OCI-LY3 (cell line): ENCODE data around the gene FBXW4.

Experiments
- H2AFZ ChIP-seq: fragments of 200-600, 300-600 bp; shearing (Covaris generic); 2 replicates; pipeline ENCODE4 v1.6.0; 2014; ENCODE audit warnings: antibody characterized with exemption, low read depth, low read length
- H3K27ac ChIP-seq: fragments of 200-600, 300-600 bp; sonication (generic); 2 replicates; pipeline ENCODE4 v1.5.1; 2014; ENCODE audit warnings: mild to moderate bottlenecking, low read length, moderate library complexity, mixed read lengths
- H3K27me3 ChIP-seq: fragments of 200-600, 300-600 bp; sonication (generic); 2 replicates; pipeline ENCODE4 v1.6.1; 2014; ENCODE audit warnings: low read depth, low read length, mixed read lengths
- H3K36me3 ChIP-seq: fragments of 200-600, 300-600 bp; sonication (generic); replicated peaks from 2 replicates; pipeline ENCODE3; 2014; ENCODE audit warnings: low read depth, low read length, mixed read lengths
- H3K4me1 ChIP-seq: fragments of 300-600, 200-600 bp; sonication (generic); 2 replicates; pipeline ENCODE4 v1.6.1; 2014; ENCODE audit warnings: low read length, mixed read lengths
- H3K4me2 ChIP-seq: fragments of 200-600, 300-600 bp; sonication (generic); 2 replicates; pipeline ENCODE4 v1.6.1; 2014; ENCODE audit warnings: low read length, mixed read lengths
- H3K4me3 ChIP-seq: fragments of 300-600, 200-600 bp; sonication (generic); 2 replicates; pipeline ENCODE4 v1.5.1; 2014; ENCODE audit warnings: antibody characterized with exemption, mild to moderate bottlenecking, low read length, moderate library complexity
- H3K79me2 ChIP-seq: fragments of 300-600, 200-600 bp; shearing (Covaris generic); 2 replicates; pipeline ENCODE4 v1.6.1; 2014; ENCODE audit warnings: mild to moderate bottlenecking, low read length, mixed read lengths
- H3K9ac ChIP-seq: fragments of 300-600, 200-600 bp; shearing (Covaris generic); 2 replicates; pipeline ENCODE4 v1.6.0; 2014; ENCODE audit warnings: mild to moderate bottlenecking, low read length, moderate library complexity
- H3K9me3 ChIP-seq: fragments of 200-600, 300-600 bp; shearing (Covaris generic); 2 replicates; pipeline ENCODE4 v1.6.1; 2014; ENCODE audit warnings: low read length, mixed read lengths; ENCODE audit not compliant: insufficient read depth
- H4K20me1 ChIP-seq: fragments of 200-600, 300-600 bp; sonication (generic); 2 replicates; pipeline ENCODE4 v1.6.1; 2016; ENCODE audit warnings: low read length, mixed read lengths; ENCODE audit not compliant: insufficient read depth
- CTCF ChIP-seq: fragments of 200-600, 300-600 bp; sonication (generic); IDR thresholded peaks from 2 replicates; pipeline ENCODE4 v1.5.1; 2014; ENCODE audit warnings: antibody characterized with exemption, low read length, low read depth
- EZH2phosphoT487 ChIP-seq: fragments of 200-600 bp; shearing (Covaris generic); IDR thresholded peaks from 2 replicates; pipeline ENCODE4 v1.6.1; 2018; ENCODE audit warnings: antibody characterized with exemption, mixed run types, low read depth

The FBXW4 gene

GRCh38 chr10:101609481-101609880, 85.5 kb downstream of the FBXW4 start:
- H3K4me3 ChIP-seq: no peak overlapping the region

GRCh38 chr10:101607124-101607523, 87.8 kb downstream of the FBXW4 start:
- Histone ChIP-seq H3K4me1 (no peaks in the 10 kb centered on the region), H3K27ac (no peak overlapping the region), H3K27me3 (no peaks in the 10 kb centered on the region), H4K20me1 (no peaks in the 10 kb centered on the region), H3K9ac (no peak overlapping the region), H3K4me3 (no peak overlapping the region), H3K9me3 (no peaks in the 10 kb centered on the region), H2AFZ (no peak overlapping the region), H3K79me2 (no peaks in the 10 kb centered on the region), H3K4me2 (no peak overlapping the region), H3K36me3 (peaks cover 3% of the 10 kb centered on the region)
- no peak for TF ChIP-seq CTCF
- no peak for TF ChIP-seq EZH2phosphoT487

More at GRCh38 chr10:101609481-101609880, 85.5 kb downstream of the FBXW4 start:
- no peaks in the 10 kb centered on the region for H3K9me3 ChIP-seq
- H4K20me1 ChIP-seq: no peaks in the 10 kb centered on the region
- TF ChIP-seq CTCF (no peak), EZH2phosphoT487 (no peak)
- H3K27ac ChIP-seq: no peak overlapping the region
- peaks cover 3% of the 10 kb centered on the region for H3K36me3 ChIP-seq
- H2AFZ ChIP-seq: no peak overlapping the region
- no peaks in the 10 kb centered on the region for H3K4me1 ChIP-seq
- no peak overlapping the region for H3K4me2 ChIP-seq
- H3K9ac ChIP-seq: no peak overlapping the region
- no peaks in the 10 kb centered on the region for H3K79me2 ChIP-seq
- H3K27me3 ChIP-seq: no peaks in the 10 kb centered on the region

GRCh38 chr10:101602761-101603398, 92.1 kb downstream of the FBXW4 start:
- TF ChIP-seq CTCF (peak; percentile 84), EZH2phosphoT487 (no peak)
- Histone ChIP-seq H2AFZ (no peak overlapping the region), H3K9me3 (no peaks in the 10 kb centered on the region), H3K4me3 (no peak overlapping the region), H3K27ac (no peak overlapping the region), H3K9ac (no peak overlapping the region), H3K36me3 (no peaks in the 10 kb centered on the region), H4K20me1 (no peaks in the 10 kb centered on the region), H3K4me2 (no peak overlapping the region), H3K4me1 (no peaks in the 10 kb centered on the region), H3K79me2 (no peaks in the 10 kb centered on the region), H3K27me3 (no peaks in the 10 kb centered on the region)

- H3K4me2 ChIP-seq: no peak overlapping the region
- H3K79me2 ChIP-seq: no peaks in the 10 kb centered on the region
- H3K9me3 ChIP-seq: no peaks in the 10 kb centered on the region
- no peak overlapping the region for H3K27ac ChIP-seq
- TF ChIP-seq EZH2phosphoT487: no peak
- H2AFZ ChIP-seq: no peak overlapping the region
- no peak overlapping the region for H3K4me3 ChIP-seq
- H4K20me1 ChIP-seq: no peaks in the 10 kb centered on the region
- no peaks in the 10 kb centered on the region for H3K27me3 ChIP-seq
- no peak overlapping the region for H3K9ac ChIP-seq
- H3K4me1 ChIP-seq: no peaks in the 10 kb centered on the region
- H3K36me3 ChIP-seq: no peaks in the 10 kb centered on the region
Observed at GRCh38 chr10:101601541-101601940, 93.4 kb downstream of the FBXW4 start.
